ENCODE measurements around the gene GMIP.
"Not testable (repeated sequence)": the region's sequence is repeated elsewhere in the genome, so short reads cannot be mapped to it uniquely, and the experiment has no call there.

GMIP gene

DNA sequence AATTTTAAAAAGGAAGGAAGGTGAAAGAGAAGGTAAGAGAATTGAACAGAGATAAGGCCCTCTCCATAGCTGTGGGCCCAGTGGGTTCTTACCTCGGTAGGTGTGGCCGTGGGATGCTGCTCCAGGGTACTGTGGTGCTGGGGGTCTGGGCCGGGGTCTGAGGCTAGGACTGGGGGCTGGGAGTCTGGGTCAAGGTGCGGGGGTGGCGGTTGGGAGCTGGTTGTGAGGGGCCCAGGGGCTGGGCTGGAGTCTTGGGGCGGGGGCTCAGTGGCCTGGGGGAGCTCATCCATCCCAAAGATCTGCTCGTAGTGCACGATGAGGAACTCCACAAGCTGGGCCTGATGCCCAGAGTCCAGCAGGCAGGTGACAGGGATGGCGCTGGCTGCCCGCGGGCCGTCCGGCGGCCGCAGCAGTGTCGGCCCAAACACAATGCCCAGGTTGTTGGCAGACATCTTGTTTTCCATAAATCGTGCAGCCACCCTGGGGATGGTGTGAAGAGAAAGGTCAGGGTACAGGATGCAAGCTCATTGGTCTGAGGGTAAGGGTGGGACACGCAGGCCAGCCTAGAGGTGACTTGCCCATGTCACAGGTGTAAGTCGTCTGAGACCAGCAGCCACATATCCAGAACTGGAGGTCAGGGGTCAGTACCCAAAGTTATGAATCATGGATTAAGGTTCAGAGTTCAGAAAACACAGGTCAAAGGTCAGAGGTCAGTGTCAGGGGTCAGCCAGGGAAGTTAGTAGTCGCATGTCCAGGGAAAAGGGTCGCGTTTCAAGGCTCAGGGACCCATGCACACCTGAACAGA is 9.5 kb downstream of the GMIP start:
- DNase-seq: no peak

DNA sequence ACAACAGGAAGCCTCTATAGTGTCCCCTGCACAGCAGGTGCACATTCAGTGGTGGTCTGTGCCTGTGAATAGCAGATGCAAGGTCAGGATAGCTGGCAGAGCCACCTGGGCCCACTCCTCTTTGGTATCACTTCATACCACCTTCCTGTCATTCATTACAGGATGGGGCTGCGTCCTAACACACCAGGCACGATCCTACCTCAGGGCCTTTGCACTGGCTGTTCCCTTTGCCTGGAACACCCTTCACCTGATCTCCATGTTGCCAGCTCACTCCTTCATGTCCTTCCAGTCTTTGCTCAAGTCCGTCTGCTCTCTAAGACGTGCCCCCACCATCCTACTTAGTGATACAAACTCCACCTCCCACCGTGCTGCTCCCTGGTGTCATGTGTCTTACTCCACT is 10.8 kb downstream of the GMIP start:
- DNase-seq: no peak

DNA sequence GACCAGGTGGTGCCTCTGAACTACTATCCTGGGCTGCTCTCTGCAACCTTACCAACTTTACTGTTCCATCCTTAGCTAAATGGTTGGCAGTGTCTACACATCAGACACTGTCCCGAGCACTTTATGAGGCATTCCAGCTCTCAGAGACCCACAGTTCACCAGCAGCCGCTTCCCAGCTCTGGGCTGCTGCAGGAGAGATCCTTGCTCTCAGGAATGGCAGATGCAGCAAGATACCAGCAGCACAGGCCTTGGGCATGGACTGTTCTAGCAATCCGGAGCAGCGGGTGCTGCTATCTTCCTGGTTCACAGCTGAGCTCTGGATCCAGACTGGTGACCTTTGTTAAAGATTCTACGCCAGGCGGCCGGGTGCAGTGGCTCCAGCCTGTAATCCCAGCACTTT is 12.1 kb downstream of the GMIP start:
- DNase-seq: no peak

DNA sequence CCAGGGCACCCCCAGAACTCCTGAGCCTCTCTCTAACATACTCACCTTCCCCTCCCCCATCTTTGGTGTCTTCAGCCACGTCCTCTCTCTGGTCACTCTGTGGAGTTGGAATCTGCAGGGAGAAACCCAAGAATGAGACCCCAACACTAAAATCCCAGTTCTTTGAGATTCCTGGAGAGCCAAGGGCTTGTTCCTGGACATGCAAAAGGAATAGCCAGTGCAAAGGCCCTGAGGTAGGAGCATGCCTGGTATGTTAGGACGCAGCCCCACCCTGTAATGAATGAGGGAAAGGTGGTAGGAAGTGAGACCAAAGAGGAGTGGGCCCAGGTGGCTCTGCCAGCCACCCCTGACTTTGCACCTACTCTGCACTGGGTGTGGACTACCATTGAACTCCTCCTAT is 13.0 kb downstream of the GMIP start:
- DNase-seq: no peak

DNA sequence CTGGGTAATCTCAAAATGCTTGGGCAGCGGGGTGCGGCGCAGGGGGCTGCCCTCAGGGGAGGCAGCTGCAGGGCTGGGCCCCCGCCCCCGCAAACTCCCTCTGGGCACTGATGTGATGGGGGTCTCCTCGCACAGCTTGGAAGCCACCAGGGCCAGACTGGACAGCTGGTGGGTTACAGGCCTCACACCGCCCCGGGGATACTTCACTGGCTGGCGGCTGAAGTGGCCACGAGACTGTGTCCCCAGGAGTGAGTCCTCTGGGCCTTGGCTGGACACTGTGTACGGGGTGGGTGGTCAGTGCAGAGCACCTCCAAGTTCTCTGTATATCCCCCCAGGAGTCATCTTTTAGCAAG is 13.4 kb downstream of the GMIP start:
- DNase-seq: no peak

DNA sequence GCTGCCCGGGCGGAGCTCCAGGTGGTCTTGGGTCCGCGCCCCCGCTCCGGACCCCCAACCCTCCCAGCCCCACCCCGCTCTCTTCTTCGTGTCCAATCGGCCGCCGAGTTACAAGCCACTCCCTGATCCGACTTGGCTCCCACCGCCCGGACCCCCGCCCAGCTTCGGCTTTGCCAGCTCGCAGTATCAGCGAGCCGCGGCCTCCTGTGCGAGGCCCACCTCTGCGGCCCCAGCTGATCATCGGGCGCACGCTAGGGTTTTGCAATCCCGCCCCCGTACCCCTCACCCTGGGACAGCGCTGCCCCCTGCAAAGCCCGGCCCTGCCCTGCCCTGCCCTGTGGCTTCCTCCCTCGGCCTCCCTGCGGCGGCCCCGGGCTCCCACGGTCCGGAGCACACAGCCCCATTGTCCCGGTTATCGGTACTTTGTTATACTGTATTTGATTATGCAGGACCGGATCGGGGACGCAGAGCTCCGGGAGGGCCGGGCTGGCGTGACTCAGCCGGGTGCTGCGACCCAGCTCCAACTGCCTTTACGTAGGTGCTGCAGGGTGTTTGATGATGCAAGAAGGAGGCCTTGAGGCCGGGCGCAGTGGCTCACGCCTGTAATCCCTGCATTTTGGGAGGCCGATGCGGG is 14.8 kb downstream of the GMIP start:
- DNase-seq: peak; percentile 46 to 52

DNA sequence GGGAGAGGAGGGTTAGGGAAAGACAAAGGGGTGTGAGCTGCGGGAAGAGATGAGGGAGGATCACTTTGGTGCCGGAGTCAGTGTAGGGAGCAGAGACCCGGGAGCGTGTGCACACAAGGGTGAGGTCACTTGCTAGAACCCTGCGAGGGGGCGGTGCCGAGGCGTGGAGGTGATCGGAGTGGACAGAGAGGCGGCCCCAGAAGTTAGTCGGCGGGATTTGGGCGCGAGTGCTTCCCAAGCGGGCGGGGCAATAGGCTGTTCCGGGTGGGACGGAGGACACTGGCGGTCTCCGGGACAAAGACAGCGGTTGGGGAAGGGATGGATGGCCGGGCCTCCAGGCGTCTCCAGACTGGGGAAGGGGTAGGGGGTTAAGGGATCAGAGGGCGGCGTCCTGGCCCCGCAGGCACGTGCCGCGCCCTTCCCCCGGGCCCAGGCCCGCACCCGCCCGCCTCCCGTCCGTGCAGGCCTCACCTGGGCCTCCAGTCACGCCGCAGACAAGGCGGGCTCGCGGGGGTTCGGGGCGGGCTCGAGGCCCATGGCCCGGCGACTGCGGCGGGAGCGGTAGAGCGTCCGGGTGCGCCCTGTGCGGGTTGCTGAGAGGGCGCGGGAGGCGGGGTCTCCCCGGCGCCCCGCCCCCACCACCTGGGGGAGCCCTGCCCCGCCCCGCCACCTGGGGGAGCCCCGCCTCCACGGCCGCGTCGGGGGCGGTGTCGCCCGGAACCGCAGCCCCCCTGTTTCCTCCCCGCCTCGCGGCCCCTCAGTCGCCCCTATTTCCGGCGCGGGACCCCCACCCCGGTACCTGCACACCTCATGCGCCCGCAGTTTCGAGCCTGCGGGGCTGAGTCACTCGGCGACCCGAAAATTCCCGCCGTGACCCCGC is 15.6 kb downstream of the GMIP start, which contains the start of gene LPAR2:
LPAR2 (minus strand) TSS at position 600 of the 880 bp plus-strand sequence. CDS start 945 bp downstream, outside the sequence.
- peak; percentile 66 to 74 for DNase-seq

DNA sequence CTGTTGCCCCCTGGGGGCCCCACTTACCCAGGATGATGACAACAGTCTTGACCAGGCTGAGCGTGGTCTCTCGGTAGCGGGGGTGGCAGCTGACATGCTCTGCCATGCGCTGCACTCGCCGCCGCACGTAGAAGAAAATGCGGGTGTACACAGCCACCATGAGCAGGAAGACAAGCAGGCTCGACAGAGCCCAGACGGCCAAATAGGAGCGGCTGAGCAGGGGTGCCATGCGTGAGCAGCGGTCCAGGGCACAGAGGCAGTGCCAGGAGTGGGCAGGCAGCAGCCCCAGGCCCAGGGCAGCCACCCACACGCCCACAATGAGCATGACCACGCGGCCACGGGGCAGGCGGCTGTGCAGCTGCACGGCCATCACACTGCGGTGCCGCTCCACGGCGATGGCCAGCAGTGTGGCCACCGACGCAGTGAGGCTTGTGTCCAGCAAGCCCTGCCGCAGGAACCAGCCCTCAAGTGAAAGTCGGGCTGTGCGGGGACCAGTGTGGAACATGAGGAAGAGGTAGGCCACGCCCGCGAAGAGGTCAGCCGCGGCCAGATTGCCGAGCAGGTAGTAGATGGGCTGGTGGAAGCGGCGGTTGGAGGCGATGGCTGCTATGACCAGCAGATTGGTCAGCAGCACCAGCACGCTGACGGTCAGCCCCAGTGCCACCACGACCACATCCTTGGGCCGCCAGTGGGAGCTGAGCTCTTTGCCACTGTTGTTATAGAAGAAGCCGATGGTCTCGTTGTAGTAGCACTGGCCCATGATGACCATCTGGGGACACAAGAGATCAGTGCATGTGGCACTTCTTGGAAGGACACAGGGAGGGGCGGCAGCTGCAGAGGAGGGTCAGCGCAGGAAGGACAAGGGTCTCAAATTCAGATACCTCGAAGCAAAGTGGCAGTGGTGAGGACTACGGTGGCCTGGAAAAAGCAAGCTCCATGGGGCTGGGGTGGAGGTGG is 16.7 kb downstream of the GMIP start:
- DNase-seq: no peak

DNA sequence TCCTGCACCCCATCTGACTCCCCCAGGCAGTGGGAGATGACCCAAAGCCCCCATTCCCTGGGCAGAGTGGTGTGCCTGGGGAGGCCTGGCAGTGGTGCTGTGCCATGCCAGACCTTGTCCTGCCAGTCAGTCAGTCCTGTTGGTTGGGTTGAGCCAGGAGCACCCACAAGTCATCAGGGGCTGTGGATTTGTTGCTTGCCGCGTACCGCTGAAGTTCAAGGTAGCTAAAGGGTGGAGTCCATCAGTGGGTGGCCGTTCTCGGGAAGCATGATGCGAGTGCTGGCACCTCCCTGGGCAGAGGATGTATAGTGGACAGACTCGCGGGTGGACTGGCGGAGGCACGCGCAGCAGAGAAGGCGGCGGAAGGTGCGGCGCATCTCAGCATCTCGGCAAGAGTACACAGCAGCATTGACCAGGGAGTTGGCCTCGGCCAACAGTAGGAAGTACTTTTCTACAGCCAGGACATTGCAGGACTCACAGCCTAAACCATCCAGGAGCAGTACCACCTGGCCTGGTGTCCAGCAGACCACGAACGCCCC is 19.4 kb downstream of the GMIP start:
- no peak for DNase-seq

DNA sequence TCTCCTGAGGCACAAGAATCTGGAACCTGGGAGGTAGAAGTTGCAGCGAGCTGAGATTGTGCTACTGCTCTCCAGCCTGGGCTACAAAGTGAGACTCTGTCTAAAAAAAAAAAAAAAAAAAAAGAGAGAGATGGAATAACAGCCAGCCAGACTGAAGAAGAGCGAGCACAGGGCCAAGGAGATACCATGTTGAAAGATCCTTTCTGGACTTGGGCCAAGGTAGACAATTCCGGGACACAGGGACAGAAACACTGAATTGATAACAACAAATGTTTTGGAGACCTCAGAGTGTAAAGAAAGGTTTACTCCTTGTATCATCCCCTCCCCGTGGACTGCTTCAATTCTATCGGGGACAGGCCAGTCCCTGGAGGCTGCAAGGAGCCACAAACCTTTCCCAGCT is 20.1 kb downstream of the GMIP start:
- DNase-seq: no peak

DNA sequence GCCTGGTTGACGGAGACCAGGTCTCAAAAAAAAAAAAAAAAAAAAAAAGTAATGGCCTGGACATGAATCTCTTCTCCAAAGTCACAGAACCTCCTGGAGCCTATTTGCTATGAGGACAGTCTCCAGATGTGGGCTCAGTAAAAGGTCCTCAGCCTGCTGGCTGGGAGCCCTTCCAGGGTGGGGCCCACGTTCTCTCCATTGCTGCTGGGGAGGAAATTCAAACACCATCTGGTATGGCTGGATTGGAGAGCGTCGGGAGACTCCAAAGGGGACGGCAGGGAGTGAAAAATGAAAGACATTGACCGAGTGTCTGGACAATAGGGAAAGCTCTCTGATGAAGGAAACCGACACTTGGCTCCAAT is 23.6 kb downstream of the GMIP start:
- no peak for DNase-seq

DNA sequence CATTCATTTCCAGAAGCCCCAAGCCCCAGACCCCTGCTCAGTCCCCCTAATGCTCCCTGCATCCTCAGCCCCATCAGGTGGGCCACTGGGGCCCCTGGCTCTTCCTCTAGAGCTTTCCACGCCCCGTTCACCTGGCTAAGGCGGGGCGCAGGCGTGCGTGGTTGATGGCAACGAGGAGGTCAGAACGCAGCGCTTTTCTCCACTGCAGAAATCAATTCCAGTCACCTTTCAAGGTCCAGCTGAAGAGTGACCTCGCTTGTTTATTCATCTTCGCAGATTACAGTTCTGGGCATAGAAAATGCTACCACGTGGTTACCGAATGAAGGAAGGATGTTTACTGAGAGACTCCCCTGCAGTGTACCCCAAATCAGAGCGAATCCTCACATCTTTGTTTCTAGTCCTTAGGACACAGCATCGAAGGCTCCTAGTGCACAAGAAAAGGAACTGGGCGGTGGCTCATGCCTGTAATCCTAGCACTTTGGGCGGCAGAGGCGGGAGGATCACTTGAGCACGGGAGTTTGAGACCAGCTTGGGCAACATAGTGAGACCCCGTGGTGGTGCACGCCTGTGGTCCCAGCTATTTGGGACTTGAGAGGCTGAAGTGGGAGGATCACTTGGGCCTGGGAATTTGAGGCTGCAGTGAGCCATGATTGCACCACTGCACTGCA is 24.1 kb downstream of the GMIP start:
- DNase-seq: no peak

DNA sequence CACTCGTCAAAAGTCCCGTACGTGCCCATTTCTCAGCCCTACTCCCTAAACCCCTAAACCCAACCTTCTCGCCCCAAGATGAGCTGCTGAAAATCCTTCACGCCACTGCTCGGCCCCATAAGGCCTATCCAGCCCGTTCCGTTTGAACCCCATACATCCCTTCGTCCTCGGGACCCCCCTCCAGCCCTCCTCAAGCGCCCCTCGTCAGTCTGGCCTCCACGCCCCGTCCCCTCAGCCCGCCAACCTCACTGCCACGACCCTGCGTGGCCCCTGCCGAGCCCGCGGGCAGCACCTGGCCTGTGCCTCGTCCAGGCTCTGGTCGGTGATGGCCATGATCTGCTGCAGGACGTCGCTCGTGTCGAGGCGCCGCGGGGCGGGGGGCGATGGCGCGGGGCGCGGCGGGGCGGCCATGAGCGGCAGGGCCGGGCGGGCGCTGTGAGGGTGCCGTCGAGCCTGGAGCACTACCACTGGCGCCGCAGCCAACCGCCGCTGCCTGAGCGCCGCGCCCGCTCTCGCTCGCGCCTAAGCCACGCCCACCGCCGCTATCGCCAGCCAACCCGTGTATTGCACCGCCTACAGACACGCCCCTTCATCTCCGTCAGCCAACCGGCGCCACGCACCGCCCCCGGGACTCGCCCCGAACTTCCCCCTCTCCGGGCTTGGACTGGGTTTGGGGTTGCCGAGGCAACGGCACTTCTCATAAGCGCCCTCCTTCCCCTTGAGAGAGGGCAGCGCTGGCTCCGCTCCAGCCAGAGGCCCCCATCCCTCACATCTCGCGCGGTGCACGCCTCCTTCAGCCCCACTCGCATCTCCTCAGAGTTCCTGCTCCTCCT is 25.0 kb downstream of the GMIP start, which contains the start of gene PBX4:
PBX4 (minus strand) TSS at position 469 of the 833 bp plus-strand sequence; CDS start at position 411, 58 bp downstream.
- peak; percentile 99 for DNase-seq

DNA sequence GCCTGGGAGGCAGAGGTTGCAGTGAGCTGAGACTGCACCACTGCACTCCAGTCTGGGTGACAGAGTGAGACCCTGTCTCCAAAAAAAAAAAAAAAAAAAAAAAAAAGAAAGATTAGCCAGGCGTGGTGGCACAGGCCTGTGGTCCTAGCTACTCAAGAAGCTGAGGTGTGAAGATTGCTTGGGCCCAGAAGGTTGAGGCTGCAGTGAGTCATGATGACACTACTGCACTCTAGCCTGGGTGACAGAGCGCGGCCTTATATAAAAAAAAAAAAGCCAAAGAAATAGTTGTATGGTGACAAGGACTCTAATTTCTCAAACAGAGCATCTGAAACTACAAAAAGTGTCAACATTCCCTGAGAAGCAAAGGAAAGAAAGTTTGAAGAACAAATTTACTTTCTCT is 28.4 kb downstream of the GMIP start:
- DNase-seq: peak; percentile 34 to 44

DNA sequence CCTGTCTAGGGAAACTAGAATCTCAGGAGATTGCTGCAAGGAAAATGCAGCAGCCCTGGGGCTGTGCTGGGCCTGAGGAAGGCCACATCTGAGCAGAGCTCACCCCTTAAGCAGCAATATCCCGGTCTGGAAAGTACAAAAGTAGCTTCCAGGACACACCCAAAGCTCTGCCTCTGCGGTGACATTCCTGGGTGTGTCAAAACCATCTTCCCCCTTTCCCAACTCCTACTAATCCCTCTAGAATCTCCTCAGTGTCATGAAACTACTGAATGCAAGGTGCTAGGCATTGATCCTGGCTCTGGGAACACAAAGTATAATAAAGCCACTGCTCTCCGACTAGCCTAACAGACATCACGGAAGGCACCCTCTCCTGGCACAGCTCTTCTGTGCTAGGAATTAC is 30.0 kb downstream of the GMIP start:
- no peak for DNase-seq

DNA sequence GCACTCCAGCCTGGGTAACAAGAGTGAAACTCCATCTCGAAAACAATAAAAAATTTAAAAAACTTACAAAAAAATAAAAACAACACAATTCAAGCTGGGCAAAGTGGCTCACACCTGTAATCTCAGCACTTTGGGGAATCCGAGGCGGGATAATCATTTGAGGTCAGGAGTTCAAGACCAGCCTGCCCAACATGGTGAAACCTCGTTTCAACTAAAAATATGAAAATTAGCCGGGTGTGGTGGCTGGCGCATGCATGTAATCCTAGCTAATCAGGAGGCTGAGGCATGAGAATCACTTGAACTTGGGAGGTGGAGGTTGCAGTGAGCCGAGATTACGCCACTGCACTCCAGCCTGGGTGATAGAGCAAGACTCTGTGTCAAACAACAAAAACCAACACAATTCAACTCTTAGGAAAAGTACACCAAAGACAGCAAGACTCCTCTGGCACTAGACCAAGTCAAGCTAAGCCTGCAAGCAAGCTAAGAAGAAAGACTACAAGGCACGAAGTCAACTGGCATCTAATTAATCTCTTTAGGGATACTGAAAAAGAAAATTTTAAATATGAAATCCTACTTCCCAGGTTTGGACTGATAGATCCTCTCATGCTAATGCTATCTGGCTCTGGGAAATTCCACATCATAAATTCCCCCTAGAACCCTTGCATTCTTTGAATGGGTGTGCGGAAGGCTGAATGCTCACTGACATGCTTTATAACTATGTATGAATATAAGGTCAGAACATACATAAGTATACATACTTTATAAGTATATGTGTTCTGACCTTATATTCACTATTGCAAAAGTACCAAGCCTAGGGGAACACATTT is 32.9 kb downstream of the GMIP start:
- no peak for DNase-seq

DNA sequence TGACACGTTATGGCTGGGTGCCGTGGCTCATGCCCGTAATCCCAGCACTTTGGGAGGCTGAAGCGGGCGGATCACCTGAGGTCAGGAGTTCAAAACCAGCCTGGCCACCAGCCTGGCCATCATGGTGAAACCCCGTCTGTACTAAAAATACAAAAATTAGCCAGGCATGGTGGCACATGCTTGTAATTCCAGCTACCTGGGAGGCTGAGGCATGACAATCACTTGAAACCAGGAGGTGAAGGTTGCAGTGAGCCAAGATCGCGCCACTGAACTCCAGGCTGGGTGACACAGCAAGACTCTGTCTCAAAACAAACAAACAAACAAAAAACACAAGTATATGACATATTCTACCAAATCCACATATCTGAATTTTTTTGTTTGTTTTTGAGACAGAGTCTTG is 36.8 kb downstream of the GMIP start:
- DNase-seq: not testable (repeated sequence)

DNA sequence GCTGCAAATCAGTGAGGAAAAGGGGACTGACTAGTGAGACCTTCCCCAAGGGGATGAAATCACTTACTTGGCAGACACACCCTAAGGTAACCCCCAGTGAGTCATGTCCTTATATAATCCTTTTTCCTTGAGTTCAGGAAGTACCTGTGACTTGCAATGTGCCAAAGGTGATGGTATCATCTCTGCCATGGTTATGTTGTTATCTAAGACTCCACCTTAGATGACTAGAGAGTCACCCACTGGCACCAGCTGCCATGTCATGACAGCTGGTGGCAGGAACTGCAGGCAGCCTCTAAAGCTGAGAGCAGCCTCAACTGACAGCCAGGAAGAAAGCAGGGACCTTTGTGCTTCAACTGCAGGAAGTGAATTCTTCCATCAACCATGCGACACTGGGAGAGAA is 37.4 kb downstream of the GMIP start:
- DNase-seq: no peak

DNA sequence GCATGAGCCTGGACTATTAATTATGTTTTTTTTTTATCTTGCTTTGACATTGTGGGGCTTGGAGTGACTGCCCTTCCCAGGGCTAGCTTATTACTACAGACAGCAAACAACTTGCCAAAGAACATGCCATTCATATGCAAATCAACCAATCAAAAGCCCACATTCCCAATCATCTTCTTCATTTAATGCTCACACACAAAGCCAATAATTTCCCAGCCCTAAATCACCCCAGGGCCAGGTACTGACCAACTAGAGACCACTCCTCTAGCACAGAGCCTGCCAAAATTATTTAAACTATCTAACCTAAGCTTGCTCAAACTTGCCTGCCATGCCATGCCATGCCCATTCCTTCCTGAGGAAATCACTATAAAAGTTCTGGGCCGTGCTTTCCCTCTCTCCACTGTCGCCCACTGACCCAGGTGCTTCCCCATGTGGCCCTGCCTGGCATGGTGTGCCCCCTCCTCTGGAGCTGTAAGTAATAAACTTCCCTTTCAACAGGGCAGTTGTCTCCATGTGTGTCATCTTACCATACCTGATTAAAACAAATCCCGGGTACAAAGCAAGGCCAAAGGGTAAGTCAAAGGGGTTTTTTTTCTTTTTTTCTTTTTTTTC is 40.6 kb downstream of the GMIP start:
- DNase-seq: no peak
